ENCODE measurements around the gene ENOSF1.
"Not testable (repeated sequence)": the region's sequence is repeated elsewhere in the genome, so short reads cannot be mapped to it uniquely, and the experiment has no call there.

The ENOSF1 gene, protein sequence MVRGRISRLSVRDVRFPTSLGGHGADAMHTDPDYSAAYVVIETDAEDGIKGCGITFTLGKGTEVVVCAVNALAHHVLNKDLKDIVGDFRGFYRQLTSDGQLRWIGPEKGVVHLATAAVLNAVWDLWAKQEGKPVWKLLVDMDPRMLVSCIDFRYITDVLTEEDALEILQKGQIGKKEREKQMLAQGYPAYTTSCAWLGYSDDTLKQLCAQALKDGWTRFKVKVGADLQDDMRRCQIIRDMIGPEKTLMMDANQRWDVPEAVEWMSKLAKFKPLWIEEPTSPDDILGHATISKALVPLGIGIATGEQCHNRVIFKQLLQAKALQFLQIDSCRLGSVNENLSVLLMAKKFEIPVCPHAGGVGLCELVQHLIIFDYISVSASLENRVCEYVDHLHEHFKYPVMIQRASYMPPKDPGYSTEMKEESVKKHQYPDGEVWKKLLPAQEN
- total RNA-seq = 47.5 to 58.7 reads per million in 2 experiments

DNA sequence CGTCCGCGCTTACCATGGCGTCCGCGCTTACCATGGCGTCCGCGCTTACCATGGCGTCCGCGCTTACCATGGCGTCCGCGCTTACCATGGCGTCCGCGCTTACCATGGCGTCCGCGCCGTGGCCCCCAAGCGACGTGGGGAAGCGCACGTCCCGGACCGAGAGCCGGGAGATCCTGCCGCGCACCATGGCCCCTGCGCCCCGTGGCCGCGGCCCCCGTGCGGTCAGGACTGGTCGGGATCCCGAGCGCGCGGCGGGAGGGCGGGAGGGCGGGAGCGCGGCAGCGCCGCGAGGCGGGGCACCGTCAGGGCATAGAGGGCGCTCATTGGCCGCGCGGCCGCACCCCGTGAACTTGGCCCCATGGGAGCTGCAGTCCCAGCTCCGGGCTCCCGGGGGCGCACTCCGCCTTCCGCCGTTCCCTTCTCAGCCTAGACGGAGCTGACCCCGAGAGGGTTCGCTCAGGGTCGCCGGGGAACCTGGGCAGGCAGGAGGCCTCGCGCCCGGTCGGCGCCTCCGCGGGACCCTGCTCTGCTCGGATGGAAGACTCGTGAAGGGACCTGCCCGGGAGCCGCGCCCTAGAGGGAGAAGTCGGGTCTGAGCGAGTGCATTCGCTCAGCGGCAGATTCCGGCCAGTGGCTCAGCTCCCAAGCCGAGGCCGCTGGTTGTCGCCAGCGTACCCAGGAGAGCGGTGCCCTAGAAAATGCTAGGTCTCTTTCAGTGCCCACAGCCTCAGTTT, at the start of gene ENOSF1:
Gene ENOSF1, minus strand, starts transcription at position 230 of the 734 bp plus-strand sequence. Its CDS starts 43 bp downstream, at position 187.
- DNase-seq (ENCODE audit: low read depth) = peak; percentile 50

DNA sequence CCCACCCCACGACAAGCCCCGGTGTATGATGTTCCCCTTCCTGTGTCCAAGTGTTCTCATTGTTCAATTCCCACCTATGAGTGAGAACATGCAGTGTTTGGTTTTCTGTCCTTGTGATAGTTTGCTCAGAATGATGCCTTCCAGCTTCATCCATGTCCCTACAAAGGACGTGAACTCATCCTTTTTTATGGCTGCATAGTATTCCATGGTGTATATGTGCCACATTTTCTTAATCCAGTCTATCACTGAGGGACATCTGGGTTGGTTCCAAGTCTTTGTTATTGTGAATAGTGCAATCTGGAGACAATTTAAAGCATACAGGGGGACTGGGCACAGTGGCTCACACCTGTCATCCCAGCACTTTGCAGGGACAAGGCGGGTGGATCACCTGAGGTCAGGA, 47.4 kb upstream of the ENOSF1 start:
- DNase-seq (ENCODE audit: low read depth) = not testable (repeated sequence)

DNA sequence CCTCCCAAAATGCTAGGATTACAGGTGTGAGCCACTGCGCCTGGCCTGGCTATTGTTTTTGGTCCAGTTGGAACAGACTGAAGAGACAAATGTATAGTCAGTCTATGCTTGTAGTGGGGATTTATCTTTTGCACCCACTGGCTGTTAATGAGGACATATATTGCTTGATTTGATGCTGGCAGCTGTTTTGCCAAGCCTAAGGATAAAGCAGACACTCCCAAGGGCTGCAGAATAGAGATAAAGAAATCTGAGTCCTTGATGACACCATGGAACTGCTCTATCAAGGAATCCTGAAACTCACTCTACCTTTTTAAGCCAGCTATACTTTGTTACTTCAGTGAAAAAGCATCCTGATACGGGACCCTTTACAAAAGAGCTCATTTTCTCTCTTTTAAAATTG, 43.1 kb upstream of the ENOSF1 start:
- DNase-seq (ENCODE audit: low read depth) = no peak

DNA sequence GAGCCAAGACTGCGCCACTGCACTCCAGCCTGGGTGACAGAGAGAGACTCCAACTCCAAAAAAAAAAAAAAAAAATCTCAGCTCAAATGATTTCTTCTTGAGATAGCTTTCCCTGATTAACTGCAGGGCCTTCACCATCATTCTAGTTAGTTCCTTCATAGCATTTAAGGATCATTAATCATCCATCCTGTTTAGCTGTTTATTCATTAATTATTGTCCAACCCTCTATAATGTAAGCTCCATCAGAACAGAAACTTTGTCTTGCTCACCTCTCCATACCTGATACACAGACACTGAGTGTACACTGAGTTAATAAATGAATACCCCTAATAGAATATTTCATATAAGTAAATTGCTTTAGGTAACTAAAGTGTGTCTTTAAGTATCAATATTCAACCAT, 42.2 kb upstream of the ENOSF1 start:
- no peak for DNase-seq (ENCODE audit: low read depth)

DNA sequence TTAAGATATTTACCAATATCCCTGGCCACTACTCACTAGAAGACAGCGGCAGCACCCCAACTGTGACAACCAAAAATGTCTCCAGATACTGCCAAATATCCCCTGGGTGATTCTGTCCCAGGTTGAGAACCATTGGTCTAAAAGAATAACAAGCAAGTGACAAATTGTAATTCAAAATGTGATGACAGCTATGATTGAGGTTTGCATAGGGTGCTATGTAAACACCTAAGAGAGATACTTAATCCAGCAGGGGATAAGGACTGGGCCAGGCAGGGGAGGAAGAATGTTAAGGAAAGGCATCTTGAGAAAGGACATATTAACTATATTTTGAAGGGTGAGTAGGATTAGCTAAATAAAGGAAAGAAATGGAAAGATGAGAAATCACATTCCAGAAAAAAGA, 38.0 kb upstream of the ENOSF1 start:
- DNase-seq (ENCODE audit: low read depth) = no peak

DNA sequence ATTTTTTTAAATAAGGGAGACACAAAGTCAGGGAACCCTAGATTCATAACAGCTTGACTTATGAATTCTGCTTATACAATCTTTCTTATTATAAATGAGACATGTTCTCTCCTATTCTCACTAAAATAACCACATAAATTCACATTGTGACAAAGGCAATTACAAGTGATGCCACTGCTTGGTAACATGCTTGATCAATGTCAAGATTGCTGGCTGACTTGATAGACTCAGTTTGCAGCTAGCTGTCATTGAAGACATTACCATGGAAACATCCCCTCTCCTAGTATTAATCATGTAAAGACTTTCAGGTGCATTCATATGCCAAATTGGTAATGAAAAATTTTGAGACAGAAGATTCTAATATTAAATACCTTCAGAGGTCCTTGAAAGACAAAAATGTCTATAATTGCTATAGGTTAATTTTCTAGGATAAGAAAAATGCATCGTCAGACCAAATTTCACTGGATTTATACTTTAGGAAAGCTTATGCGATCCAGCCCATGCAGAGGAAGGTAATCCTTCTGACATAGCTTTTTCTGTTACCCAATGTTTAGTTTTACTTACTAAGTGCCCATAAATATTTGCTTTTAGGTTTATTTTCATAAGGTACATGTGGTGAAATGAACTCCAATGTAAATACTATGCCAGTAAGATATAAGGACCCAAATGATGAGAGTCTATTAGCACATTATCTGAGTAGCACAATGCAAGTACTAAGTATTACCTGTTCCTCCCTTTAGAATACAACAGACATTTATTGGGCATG, 32.6 kb upstream of the ENOSF1 start:
- no peak for DNase-seq (ENCODE audit: low read depth)

DNA sequence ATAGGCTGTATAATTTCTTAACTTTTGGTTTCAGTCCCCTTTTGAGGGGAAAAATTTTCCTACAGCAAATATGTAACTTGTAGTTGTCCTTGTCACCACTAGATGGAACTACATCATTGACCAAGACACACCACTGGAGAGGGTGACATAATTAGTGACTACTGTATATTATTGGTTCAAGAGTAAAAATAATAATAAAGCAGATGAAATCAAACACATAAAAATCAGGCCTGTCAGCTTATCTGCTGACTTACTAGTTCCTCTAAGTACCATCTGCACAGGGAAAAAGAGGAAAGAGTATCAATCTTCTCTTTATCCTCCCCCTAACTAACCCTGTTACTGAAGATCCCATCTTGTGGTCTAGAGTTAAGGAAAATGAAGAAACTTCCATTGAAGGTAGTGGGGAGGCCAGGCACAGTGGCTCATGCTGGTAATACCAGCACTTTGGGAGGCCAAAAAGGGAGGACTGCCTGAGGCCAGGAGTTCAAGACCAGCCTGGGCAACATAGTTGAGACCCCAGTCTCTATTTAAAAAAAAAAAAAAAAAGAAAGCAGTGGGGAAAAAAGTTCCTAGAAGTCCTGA, 29.6 kb upstream of the ENOSF1 start:
- DNase-seq (ENCODE audit: low read depth) = no peak

DNA sequence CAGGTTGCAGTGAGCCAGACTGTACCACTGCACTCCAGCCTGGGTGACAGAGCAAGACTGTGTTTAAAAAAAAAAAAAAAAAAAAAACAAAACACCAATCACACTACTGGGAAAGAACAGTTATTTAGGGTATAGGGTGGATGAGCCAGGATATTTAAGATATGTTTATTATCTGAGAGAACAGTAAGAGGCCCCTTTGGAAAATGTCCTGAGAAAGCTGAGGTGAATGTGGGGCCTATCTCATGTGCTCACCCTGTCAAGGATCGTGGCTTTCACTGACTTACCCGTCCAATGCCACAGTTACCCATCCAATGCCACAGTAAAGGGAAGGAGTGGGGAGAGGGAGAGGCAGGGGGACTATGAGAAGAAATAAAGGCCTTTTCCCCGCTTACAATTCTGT, 19.9 kb upstream of the ENOSF1 start:
- no peak for DNase-seq (ENCODE audit: low read depth)

DNA sequence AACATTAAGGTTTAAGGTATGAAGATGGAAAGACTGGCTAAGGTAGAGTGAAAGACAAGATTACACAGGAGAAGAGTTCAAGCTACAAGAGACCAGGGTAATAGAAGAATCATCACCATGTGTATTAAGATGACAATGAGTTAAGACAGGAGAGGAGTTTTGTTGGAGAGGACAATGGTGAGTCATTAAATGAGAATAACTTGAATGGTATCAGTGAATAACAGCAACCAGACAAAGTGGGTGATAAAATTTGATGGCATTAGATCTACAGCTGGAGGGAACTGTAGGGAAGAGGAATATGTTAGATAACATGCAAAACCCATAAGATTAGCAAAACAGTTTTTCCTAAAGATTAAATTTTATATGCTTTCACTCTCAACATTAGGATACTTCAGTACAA, 18.8 kb upstream of the ENOSF1 start:
- no peak for DNase-seq (ENCODE audit: low read depth)

DNA sequence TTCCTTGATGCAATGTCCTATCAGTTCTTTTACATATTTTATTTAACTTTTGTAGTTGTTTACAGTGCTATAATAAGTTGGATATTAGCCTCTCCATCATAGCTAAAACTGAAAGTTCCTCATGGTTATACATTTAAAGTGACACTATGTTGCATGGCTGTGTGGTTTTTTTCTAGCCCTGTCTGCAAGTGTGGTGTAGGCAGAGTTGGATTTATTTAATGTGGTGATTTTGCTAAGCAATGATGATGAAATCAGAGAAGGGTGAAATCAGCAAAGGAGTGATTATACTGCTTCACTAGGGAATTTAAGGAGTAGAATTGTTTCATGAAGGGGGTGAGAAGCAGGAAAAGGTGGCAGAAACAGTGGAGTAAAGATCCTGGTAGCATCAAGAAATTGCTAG, 18.3 kb upstream of the ENOSF1 start:
- no peak for DNase-seq (ENCODE audit: low read depth)

DNA sequence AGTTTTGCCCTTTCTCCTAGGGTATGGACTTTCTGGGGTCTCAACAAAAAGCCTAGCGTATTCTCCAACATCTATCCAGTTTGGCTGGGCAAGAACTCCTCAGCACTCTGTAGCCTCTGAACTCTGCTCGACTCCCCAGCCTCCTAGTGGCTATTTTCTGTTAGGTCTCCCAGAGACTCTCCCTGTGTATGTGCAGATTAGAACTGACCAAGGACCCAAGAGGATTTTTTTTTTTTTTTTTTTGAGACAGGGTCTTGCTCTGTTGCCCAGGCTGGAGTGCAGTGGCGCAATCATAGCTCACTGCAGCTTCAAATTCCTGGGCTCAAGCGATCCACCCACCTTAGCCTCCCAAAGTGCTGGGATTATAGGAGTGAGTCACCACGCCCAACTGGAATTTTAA, 17.7 kb upstream of the ENOSF1 start:
- DNase-seq (ENCODE audit: low read depth) = not testable (repeated sequence)

DNA sequence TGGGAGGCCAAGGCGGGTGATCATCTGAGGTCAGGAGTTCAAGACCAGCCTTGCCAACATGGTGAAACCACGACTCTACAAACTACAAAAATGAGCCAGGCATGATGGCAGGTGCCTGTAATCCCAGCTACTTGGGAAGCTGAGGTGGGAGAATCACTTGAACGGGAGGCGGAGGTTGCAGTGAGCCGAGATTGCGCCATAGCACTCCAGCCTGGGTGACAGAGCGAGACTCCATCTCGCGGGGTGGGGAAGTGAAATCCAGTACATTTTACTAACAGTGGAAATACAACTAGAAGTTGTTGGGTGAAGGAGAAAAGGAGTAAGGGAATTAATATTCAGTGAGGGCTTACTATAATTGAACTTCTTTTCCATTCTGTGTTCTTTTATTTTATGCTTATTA, 13.2 kb upstream of the ENOSF1 start:
- no peak for DNase-seq (ENCODE audit: low read depth)

DNA sequence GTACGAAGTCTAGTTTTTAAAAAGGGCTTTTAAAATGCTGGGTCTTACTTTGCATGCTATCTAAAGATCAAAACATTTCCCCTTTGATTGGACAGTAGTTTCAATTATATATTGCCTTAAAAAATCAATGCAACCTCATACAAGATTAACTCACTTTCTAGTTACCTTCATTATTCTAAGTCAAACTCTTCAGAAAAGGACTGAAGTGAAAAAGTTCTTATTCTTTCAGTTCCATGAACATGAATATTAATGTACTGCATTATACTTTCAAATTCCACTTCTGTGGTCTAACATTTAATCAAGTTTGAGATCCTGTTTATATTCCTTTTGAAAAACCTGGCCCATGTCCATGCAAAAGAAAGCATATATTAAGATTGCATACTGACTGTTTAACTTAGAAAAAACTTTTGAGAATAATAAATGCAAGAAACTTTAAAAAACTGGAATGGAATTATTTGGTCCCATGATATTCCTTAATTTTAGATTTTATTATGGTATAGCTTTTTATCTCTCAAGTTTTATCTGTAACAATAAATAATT, 11.2 kb upstream of the ENOSF1 start:
- no peak for DNase-seq (ENCODE audit: low read depth)

DNA sequence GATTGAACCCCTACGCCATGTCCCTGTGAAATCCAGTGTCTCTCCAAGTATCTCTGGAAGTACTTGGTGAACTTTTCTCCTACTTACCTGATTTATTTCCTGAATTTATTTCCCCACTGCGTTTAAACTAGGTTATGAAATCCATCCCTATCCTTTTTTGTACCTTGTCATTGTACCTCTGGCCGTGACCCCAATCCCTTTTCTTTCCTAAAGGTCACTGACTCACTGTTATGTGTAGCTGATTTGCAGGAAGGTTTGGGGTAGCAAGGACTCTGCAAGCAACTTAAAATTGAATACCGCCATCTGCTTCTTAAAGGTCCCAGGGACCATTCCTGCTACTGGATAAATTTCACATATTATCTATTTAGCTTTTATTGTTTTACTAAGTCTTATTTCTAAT, 4.6 kb upstream of the ENOSF1 start:
- no peak for DNase-seq (ENCODE audit: low read depth)

DNA sequence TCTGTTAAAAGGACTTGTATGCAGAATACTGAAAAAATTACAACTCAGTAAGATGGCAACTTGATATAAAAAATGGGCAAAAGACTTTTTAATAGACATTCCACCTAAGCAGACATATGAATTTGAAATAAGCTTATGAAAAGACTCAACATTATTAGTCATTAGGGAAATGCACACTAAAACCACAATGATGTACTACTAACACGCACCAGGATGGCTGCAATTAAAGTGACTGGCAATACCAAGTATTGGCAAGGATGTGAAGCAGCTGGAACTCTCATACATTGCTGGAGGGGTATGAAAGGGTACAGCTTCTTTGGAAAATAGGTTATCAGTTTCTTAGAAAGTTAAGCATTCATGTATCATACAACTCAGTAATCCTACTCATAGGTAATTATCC, 3.2 kb upstream of the ENOSF1 start:
- no peak for DNase-seq (ENCODE audit: low read depth)

DNA sequence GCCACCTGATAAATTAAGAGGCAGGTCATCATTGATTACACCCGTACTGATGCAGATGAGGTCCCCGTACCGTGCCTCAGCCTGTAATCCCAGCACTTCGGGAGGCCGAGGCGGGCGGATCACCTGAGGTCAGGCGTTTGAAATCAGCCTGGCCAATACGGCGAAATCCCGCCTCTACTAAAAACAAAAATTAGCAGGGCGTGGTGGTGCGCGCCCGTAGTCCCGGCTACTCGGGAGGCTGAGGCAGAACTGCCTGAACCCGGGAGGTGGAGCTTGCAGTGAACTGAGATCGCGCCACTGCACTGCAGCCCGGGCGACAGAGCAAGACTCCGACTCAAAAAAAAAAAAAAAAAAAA, 683 bp upstream of the ENOSF1 start:
- peak; percentile 10 for DNase-seq (ENCODE audit: low read depth)

DNA sequence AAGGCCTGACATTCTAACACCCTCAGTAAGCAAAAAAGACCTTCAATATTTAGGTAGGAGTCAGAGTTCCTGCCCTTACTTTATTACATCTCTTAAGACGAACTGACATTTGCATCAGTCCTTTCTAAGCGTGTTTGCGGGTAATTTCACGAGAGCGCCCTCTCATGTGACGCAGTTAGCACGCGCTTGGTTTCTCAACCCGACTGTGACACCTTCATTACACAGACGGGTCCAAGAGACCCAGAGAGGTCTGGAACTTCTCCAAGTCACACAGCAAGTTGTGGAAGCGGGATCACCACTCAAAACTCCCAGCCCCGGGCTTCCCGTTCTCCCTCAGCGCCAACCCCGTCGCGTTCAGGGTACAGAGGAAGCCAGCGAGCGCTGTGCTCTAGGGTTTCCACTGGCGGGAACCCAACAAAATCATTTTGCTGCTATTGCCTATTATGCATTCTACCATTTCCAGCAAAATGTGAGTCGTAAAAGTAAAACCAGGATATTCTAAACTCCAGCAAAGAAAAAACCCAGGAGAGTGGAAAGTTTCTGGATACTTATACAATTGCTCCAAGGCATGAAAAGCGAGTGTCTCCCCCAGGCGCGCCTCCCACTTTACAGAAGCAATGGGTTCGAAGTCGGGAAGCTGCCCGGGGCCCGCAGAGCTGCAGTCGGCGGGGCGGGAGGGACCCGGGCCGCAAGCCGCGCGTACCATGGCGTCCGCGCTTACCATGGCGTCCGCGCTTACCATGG, 601 bp downstream of the ENOSF1 start:
- peak; percentile 63 for DNase-seq (ENCODE audit: low read depth)

DNA sequence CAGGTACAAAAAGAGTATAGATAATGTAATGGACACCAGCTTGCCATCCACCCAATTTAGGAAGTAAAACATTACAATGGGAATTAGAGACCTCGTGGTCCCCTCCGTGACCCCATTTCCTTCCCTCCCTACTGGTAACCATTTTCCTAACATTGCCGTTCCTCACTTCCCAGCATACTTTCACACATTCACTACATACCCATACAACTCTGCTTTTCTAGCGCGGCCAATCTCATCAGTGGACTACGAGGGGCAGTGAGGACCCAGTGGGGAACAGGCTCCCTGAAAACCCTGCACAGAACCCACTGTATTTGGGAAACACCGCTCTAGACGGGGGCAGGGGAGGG, 1.1 kb downstream of the ENOSF1 start:
- DNase-seq (ENCODE audit: low read depth) = no peak

DNA sequence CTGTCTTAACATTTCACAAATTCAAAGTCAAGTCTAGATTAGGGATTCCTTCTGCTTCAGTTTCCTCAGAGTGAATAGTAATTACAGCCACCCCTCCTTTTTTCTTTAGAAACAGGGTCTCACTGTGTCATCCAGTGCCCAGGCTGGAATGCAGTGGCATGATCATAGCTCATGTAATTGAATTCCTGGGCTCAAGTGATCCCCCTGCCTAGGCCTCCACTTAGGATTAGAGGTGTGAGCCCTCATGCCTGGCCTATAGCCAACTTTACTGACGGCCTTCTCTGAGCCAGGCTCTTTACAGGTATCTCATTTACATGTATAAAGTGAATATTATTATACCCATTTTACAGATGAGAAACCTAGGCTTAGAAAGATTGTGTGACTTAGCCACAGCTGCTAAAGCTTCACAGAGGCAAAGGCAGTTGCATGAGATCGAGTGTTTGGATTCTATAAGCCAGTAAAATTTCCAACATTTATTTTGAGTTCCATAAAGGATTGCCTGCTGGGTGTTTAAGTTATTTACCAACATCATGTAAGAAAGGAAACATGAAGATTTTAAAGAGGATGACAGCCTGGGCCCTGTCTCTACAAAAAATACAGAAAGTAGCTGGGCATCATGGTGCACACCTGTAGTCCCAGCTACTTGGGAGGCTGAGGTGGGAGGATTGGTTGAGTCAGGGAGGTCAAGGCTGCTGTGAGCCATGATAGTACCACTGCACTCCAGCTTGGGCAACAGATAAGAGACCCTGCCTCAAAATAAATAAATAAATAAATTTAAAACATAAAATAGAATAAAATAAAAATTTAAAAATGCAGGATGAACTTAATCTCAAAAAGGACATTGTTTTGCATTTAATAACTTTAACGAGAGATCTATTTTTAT, 1.8 kb downstream of the ENOSF1 start:
- no peak for DNase-seq (ENCODE audit: low read depth)

DNA sequence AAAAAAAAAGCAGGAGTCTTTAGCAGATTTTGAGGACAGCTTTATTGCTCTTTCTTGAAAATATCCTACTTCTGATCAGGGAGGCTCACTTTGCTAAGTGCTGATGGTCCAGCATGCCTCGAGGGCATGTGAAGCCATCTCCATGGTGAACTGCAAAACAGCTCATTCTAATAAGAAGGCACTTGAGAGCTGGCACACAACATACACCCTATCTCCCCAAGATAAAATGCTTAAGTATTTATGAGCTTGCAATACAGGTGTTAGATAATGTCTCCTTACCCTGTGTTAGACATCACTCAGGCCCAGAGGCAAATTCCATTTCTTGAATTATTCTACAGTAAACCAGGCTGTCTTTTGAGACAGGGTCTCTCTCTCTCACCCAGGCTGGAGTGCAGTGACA, 2.7 kb downstream of the ENOSF1 start:
- DNase-seq (ENCODE audit: low read depth) = no peak
